K562 (cell line): Measurements from ENCODE around the gene HNRNPU. TPM values are rescaled to one million over a fixed set of nuclear protein-coding genes. Genes with fewer than 3 reads are reported as not detected.
A peak's percentile ranks its signal among the peaks of the same experiment; 100 is the strongest.

Experiments used
- ATF2 ChIP-seq: sonication (generic); formaldehyde crosslinking; IDR thresholded peaks from 2 replicates; pipeline ENCODE4 v1.8.1; 2022; ENCODE audit warnings: missing genetic modification reagents
- CHCHD3 ChIP-seq: fragments of 250-450 bp; sonication (Bioruptor Pico); IDR thresholded peaks from 2 replicates; pipeline ENCODE4 v2.1.2; 2022; ENCODE audit warnings: mild to moderate bottlenecking
- ETS1 ChIP-seq: conservative IDR thresholded peaks from 2 replicates; pipeline ENCODE4 v1.6.1; 2011; ENCODE audit warnings: low read depth, mild to moderate bottlenecking, low read length; ENCODE audit not compliant: control insufficient read depth
- GTF2F1 ChIP-seq: IDR thresholded peaks from 2 replicates; pipeline ENCODE4 v1.6.1; 2011; ENCODE audit warnings: low read depth, low read length, improper control_type of control experiment
- HNRNPUL1 ChIP-seq: fragments of 200-400 bp; formaldehyde crosslinking; IDR thresholded peaks from 2 replicates; pipeline ENCODE4 v1.6.1; 2017; ENCODE audit warnings: low read length
- IRF9 ChIP-seq: fragments of 450-650 bp; IDR thresholded peaks from 2 replicates; pipeline ENCODE4 v1.6.1; 2016; ENCODE audit warnings: missing biosample characterization, missing genetic modification characterization
- MAZ ChIP-seq, 2 experiments: fragments of 450-650 bp in 1 of 2; sonication (generic) in 1 of 2; formaldehyde crosslinking; IDR thresholded peaks in 1 of 2; conservative IDR thresholded peaks in 1 of 2; 2 replicates each; pipeline versions ENCODE4 v1.4.0 to v1.5.0; 2020; ENCODE audit warnings: mild to moderate bottlenecking in 1 of 2, missing genetic modification reagents in 1 of 2
- PHB ChIP-seq: fragments of 250-450 bp; sonication (Bioruptor Pico); IDR thresholded peaks from 2 replicates; pipeline ENCODE4 v1.5.0; 2021
- PML ChIP-seq: IDR thresholded peaks from 2 replicates; pipeline ENCODE4 v1.6.1; 2012; ENCODE audit warnings: low read length, inconsistent platforms
- RAD51 ChIP-seq: fragments of 450-650 bp; IDR thresholded peaks from 2 replicates; pipeline ENCODE4 v1.7.1; 2016; ENCODE audit warnings: low read depth, mild to moderate bottlenecking, borderline replicate concordance
- RCOR1 ChIP-seq, 2 experiments: IDR thresholded peaks; 2 replicates each; pipeline ENCODE4 v1.6.1; 2012; ENCODE audit warnings: low read depth in 2 of 2, low read length in 2 of 2, borderline replicate concordance in 1 of 2, improper control_type of control experiment in 1 of 2
- RHOXF2B ChIP-seq: fragments of 250-450 bp; sonication (Bioruptor Pico); conservative IDR thresholded peaks from 2 replicates; pipeline ENCODE4 v1.5.1; 2021
- THRB ChIP-seq: fragments of 450-650 bp; formaldehyde crosslinking; conservative IDR thresholded peaks from 2 replicates; pipeline ENCODE4 v1.4.0; 2022; ENCODE audit warnings: mild to moderate bottlenecking, missing genetic modification characterization
- U2AF1 ChIP-seq: fragments of 200-400 bp; formaldehyde crosslinking; optimal IDR thresholded peaks from 2 replicates; pipeline ENCODE3; 2017; ENCODE audit warnings: mild to moderate bottlenecking, low read depth, low read length, moderate library complexity
- YBX1 ChIP-seq: fragments of 450-650 bp; IDR thresholded peaks from 2 replicates; pipeline ENCODE4 v1.7.1; 2016; ENCODE audit warnings: mild to moderate bottlenecking
- ZNF174 ChIP-seq: fragments of 250-450 bp; sonication (Bioruptor Pico); IDR thresholded peaks from 2 replicates; pipeline ENCODE4 v1.4.0; 2020; ENCODE audit warnings: mild to moderate bottlenecking
- ZNF239 ChIP-seq: fragments of 250-450 bp; sonication (Bioruptor Pico); IDR thresholded peaks from 2 replicates; pipeline ENCODE4 v1.4.0; 2020; ENCODE audit warnings: mild to moderate bottlenecking
- ZNF431 ChIP-seq: sonication (generic); formaldehyde crosslinking; IDR thresholded peaks from 2 replicates; pipeline ENCODE4 v1.8.0; 2022; ENCODE audit warnings: mild to moderate bottlenecking, missing genetic modification reagents
- ZNF592 ChIP-seq: fragments of 450-650 bp; IDR thresholded peaks from 2 replicates; pipeline ENCODE4 v1.6.1; 2017; ENCODE audit warnings: antibody characterized with exemption, mild to moderate bottlenecking
- polyA plus RNA-seq, 8 experiments: library from polyadenylated mRNA; depleted of rRNA in 4 of 8; stranded (reverse) in 5 of 8; unstranded in 3 of 8; fragments of >200 nt; fragmentation: Nextera tagmentation in 2 of 8; fragmentation: Illumina TruSeq in 1 of 8; extraction: Ambion mirVana in 2 of 8; extraction: Trizol in 1 of 8; gene quantifications; 2 replicates each; pipeline versions ENCODE4 v1.2.1 to v1.2.3, GENCODE V29; 2011 to 2014; ENCODE audit warnings: inconsistent platforms in 1 of 8, missing spikeins in 1 of 8
- total RNA-seq, 7 experiments: library from RNA; depleted of rRNA in 6 of 7; stranded (reverse); fragments of >200 nt in 6 of 7; fragmentation: Illumina TruSeq in 2 of 7; extraction: Trizol in 2 of 7; gene quantifications; 2 replicates each; pipeline versions ENCODE4 v1.2.1 to v1.2.3, GENCODE V29; 2011 to 2021; ENCODE audit warnings: low replicate concordance in 1 of 7

The HNRNPU gene
- total and polyA plus RNA-seq, 9 of the 15 experiments (the other 6 are each of a cell fraction or from before 2014, with no cell fraction given) = 159 to 777 (median 577) TPM

GRCh38 chr1:244833734-244834542 is 30.4 kb downstream of the HNRNPU start (continued):
- TF ChIP-seq ZNF239 (CRISPR knock-in tag) (no peak), PML (no peak; the same call in none of the 2 replicates), RAD51 (0 out of 2 replicates have a peak, but pooled peaks have one; percentile 8), ZNF431 (CRISPR knock-in tag) (no peak; the same call in 1 of the 2 replicates), PHB (CRISPR knock-in tag) (no peak), ATF2 (CRISPR knock-in tag) (no peak), ZNF174 (CRISPR knock-in tag) (no peak), MAZ (CRISPR knock-in tag; conservative IDR thresholded peaks at IDR 0.05 in 1 of 2, IDR thresholded peaks at IDR 0.05 in 1 of 2) (peak in 1 of 2 experiments; percentile 49; a peak in 3 of 4 replicates), U2AF1 (no peak), ETS1 (no peak), GTF2F1 (no peak), THRB (peak; percentile 72; the same call in 1 of the 2 replicates), ZNF592 (no peak), YBX1 (no peak), IRF9 (tag) (no peak), HNRNPUL1 (0 out of 2 replicates have a peak, but pooled peaks have one; percentile 15), CHCHD3 (CRISPR knock-in tag) (no peak), RHOXF2B (CRISPR knock-in tag) (no peak), RCOR1 (IDR thresholded peaks at IDR 0.05; ENCODE audit: borderline replicate concordance in 1 of 2, low read depth in 2 of 2, low read length in 2 of 2) (0 out of 4 replicates have a peak, but pooled peaks of 1 of the 2 experiments have one; percentile 3)
